CD4-positive, alpha-beta T cell treated with Interleukin-1 beta for 1 hour (primary cell): ENCODE measurements around the gene P4HA3.
"Not testable (repeated sequence)": the region's sequence is repeated elsewhere in the genome, so short reads cannot be mapped to it uniquely, and the experiment has no call there.

Source experiments
- DNase-seq, 2 donors: peaks; one replicate each; pipeline ENCODE4 v3.0.0-alpha.2; 2020 to 2022

The P4HA3 gene

GRCh38 chr11:74311352-74311926 is at the start of gene P4HA3:
TSS of gene P4HA3 (minus strand) at chr11:74311640. CDS start at chr11:74311611, 29 bp downstream.
- DNase-seq, result peak; percentile 50 to 68

DNA sequence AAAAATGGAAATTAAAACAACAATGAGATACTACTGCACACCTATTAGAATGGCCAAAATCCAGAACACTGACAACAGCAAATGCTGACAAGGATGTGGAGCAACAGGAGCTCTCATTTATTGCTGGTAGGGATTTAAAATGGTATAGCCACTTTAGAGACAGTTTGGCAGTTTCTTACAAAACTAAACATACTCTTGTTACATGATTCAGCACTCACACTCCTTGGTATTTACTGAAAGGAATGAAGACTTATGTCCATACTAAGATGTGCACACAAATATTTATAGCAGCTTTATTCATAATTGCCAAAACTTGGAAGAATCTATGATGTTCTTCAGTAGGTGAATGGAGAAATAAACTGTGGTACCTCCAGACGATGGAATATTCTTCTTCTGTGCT is 46.0 kb upstream of the P4HA3 start:
- DNase-seq, result no peak

GRCh38 chr11:74355626-74356025 is 44.2 kb upstream of the P4HA3 start:
- DNase-seq, result no peak

DNA sequence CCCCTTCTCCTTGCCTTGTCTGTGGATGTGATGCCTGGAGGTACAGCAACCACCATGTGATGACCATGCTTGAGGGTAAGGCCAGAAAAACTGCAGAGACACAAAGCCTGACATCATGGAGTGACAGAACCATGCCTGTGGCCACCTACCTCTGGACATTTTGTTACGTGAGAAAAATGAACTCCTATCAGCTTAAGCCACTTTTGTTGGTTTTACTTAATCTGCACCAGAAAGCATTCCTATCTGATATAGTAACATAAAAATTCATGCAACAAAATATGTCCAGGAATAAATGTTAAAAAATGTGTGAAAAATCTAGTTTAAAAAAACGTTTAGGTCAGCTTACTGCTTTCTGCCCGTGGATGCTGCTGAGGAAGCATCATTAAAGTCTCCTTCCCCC is 42.6 kb upstream of the P4HA3 start:
- no peak for DNase-seq

- DNase-seq, result no peak
Measured at GRCh38 chr11:74347381-74347780, 35.9 kb upstream of the P4HA3 start.

GRCh38 chr11:74345420-74345819 is 34.0 kb upstream of the P4HA3 start:
- no peak for DNase-seq

DNA sequence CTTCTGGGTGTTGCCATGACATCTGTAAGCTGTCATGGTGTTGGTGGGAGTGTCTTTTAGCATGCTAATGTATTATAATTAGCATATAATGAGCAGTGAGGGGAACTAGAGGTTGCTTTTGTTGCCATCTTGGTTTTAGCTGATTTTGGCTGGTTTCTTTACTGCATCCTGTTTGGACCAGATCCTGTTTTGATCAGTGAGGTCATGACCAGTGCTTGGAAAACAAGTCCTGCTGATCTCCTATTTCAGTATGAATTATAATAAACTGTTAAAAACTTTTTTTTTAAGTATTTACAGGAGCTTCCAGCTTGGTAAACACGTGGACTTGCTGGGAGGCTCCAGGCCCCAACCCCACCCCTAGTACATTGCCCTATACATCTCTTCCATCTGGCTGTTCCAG is 30.5 kb upstream of the P4HA3 start:
- no peak for DNase-seq

GRCh38 chr11:74339619-74340018 is 28.2 kb upstream of the P4HA3 start:
- DNase-seq, result no peak

- no peak for DNase-seq
Measured at GRCh38 chr11:74338963-74339362, 27.5 kb upstream of the P4HA3 start.

DNA sequence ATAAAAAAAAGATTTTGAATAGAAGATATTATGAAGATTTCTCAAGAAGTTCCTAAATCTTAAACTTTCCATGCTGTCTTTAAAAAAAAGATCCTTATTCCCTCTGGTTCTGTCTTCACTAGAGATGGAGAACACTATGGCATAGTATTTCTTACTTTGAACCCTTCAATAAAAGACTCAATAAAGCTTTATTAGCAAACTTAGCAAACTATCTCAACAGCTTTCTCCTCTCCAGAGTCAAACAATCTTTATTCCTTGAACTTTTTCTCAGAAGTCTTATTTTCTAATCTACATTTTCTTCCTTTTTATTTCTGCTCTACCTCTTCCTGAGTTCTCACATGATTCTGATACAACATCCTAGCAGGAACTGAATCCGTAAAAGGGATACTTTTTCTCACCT is 21.8 kb upstream of the P4HA3 start:
- DNase-seq, result no peak

DNA sequence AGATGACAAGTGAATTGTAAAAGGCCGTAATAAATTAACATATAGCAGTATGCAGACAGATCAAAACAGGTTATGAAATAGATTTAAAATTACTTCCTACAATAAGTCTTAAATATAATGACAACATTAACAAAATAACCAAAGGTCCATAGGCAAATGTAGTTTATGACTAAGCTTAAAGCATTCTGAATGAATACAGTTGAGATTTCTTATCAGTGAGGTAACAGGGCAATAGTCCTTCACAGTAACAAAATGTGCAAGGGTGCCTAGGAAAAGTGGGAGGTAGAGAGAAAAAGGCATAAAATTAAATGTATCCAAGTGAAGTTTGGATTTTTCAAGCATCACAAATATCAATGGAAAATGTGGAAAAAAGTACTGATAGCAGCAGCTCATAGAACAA is 20.9 kb upstream of the P4HA3 start:
- no peak for DNase-seq

DNA sequence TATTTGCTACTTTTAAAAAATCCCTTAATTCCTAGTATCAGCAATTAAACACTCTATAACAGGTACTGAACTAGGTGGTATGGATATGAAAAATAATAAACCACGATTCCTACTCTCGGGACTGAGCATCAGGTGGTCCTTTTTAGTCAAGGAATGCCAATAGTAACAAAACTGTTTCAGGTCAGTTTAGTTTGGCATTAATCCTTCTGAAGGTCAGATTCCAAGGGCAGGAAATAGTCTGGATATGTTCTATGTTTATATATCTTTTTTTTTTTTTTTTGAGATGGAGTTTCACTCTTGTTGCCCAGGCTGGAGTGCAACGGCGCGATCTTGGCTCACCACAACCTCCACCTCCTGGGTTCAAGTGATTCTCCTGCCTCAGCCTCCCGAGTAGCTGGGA is 19.6 kb upstream of the P4HA3 start:
- not testable (repeated sequence) for DNase-seq

DNA sequence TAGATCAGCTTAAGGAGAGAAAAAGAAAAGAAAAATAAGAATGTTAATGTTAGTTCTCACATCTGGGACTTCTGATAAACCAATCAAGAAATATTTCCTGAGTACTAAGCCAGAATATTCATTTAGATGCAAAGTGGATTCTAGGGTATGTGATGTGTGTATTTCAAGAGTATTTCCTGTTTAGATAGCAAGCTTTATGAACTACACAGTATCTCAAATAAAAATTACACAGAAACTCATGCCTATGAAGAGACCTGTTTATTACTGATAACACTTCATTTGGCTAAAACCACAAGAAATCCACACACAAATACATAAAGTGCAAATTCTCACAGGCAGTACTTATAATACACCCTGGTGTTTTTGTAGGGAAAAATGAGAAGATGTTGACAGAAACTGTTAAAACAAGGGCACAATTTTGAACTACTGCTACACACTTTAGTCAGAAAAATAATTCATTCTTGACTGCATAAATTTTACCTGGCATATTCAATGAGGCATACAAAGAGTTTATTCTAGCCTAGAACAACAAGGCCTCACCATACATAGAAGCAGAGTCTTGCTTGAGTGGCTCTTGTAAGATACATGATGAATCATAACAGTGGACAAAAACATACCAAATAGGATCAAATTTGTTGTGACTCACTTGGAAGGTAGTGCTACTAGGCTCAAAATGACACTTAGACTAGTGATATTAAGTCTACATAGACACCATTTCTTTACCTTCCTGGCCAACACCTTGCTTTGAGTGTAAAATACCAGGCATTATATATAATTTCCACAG is 18.8 kb upstream of the P4HA3 start:
- no peak for DNase-seq

- no peak for DNase-seq
Measured at GRCh38 chr11:74327076-74327475, 15.6 kb upstream of the P4HA3 start.

DNA sequence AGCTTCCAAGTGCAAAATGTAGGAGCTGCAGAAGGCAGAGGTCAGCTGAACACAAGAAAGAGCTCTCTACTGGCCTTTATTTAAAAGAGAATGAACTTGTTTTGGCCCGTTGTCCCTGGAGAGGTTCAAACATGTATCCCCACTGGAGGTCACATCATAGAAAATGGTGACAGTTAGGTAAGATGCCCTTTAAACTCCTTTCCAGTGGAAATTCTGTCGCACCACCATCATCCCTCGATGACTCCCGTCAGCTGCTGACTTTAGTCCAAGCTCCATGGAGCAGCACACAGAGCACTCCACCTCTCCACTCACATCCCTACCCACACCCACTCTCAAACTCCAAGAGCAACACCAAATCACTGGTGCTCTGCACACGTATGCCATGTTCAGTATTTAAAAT is 15.2 kb upstream of the P4HA3 start:
- DNase-seq, result no peak

DNA sequence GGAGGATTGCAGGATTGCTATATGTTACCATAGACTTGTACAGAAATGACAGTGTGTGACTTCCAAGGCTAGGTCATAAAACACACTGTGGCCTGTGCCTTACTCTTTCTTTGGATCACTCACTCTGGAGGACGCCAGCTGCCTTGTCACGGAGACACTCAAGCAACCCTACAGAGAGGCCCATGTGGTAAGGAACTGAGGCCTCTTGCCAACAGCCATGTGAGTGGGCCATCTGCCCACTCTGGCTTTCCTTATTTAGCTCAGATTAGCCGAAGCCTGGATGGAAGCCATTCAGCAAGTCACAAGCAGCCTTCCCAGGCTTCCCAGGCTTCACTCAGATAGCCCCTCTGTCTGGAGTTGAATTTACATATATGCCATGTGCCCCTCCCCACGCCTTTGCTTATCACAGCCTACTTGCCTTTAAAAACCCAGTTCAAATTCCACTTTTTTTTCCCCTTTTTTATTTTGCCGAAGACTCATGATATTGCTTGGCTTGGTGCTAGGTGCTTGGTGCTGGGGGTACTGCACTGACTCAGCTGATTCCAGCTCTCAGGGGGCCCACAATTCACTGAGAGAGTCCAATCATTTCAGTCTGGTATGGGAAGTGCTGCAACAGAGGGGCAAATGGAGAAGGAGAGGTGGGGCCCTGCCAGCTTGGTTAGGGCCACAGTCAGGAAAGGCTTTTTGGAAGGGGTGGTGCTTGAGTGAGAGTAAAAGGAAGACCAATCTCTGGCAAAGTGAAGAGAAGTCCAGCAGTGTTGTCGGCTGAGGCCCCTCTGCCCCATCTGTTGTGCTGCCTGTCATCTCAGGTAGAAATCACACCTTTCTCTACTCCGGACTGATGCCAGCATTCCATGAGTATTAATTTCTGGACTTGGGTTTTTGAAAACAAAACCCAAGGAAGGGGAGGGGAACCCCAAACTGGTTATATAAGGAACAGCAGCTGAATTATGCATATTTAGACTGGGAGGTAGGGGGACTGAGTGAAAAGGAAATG is 14.5 kb upstream of the P4HA3 start:
- no peak for DNase-seq

DNA sequence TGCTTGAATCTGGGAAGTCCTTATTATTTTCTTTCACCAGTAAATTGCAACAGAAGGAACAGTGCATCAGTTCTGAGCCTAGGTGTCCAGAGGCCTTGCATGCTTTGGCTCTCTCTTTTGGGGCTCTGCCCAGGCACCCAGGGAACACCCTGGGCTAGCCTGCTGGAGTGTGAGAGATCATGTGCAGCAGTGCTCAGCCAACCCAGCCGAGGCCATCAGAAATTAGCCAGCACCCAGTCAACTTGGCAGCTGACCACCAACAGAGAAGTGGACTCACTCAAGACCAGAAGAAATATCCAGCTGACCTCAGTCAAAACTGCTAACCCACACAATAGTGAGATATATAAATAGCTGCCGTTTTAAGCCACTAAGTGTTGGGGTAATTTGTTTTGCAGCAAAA is 11.2 kb upstream of the P4HA3 start:
- DNase-seq, result no peak

- peak in 1 of 2 donors; percentile 24 for DNase-seq
Measured at GRCh38 chr11:74321487-74322188, 10.2 kb upstream of the P4HA3 start.

DNA sequence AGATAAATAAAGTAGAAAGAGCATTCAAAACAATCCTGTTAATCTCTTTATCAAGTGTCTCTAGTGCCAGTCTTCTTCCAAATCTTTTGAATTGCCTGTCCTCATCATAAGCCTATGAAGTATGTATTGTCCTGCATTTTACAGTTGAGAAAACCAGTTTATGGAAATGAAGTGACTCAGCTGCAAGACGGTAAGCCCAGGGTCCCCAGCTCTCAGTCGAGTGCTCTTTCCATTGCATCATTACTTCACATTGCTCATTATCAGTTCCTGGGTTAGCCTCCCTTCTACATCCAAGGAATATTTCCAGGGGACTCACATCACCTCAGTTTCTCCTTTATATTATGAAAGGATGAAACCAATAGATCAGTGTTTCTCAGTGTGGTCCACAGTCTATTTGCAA is 9.1 kb upstream of the P4HA3 start:
- DNase-seq, result no peak

DNA sequence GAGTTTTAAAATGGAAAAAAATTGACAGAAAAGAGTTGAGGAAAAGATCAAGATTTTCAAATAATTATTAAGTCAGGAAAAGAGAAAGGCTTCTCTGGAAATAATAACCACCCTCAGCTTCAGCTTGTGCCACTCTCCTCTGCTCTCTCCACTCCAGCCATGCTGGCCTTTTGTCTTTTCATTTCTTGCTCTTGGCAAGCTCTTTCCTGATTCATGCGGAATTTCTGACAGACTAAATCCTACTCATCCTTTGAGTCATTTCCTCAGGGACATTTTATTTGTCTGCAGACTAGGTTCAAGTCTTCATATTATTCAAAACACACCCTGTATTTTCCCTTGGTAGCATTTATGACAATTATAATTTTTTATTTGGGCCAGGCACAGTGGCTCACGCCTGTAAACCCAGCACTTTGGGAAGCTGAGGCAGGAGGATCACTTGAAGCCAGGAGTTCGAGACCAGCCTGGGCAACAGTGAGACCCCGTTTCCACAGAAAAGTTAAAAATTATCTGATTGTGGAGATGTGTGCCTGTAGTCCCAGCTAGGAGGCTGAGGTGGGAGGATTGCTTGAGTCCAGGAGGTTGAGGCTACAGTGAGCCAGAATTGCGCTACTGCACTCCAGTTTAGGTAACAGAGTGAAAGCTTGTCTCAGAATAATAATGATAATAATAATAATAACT is 7.8 kb upstream of the P4HA3 start:
- no peak for DNase-seq

- no peak for DNase-seq
Measured at GRCh38 chr11:74318241-74318932, 6.9 kb upstream of the P4HA3 start.
